IMR-90 (cell line): ENCODE measurements around the gene PRKAR1A. TPM values are rescaled to one million over a fixed set of nuclear protein-coding genes. Genes with fewer than 3 reads are reported as not detected.

Experiments
- ATAC-seq: fragments of 200-7000 bp; cut with Tn5 transposase; 2 replicates; pipeline ENCODE4 v1.9.1; 2020; ENCODE audit warnings: low read depth, mild to moderate bottlenecking, moderate library complexity
- BruUV-seq: library from RNA; stranded (reverse); fragments of 400-500 nt; replicated peaks from 2 replicates; lab custom pipeline; 2021; lab: Mats Ljungman, UMichigan
- CTCF ChIA-PET: fragments of 300-600 bp; formaldehyde crosslinking; extraction: SDS; loops from one replicate; lab custom pipeline; 2021; ENCODE audit warnings: antibody characterized with exemption; lab: Yijun Ruan, JAX
- POLR2A ChIA-PET: fragments of 300-600 bp; sonication (Branson Sonifier 250); formaldehyde crosslinking; loops from one replicate; lab custom pipeline; 2022; ENCODE audit warnings: antibody characterized with exemption; ENCODE audit not compliant: unreplicated experiment; lab: Charles Lee
- DNase-seq: peaks from one replicate; pipeline ENCODE4 v3.0.0; 2013
- H2AFZ ChIP-seq: replicated peaks from 2 replicates; pipeline ENCODE3; 2013; ENCODE audit warnings: low read length, mild to moderate bottlenecking; ENCODE audit not compliant: poor library complexity
- H2AK5ac ChIP-seq: 2 replicates; pipeline ENCODE4 v1.6.1; 2013; ENCODE audit warnings: low read depth, low read length, inconsistent platforms
- H2AK9ac ChIP-seq: replicated peaks from 2 replicates; pipeline ENCODE3; 2013; ENCODE audit warnings: mild to moderate bottlenecking, low read depth, low read length, moderate library complexity; ENCODE audit not compliant: poor library complexity
- H2BK120ac ChIP-seq: 2 replicates; pipeline ENCODE4 v1.6.1; 2013; ENCODE audit warnings: low read depth, low read length, inconsistent platforms
- H2BK15ac ChIP-seq: 3 replicates; pipeline ENCODE4 v1.6.1; 2013; ENCODE audit warnings: low read depth, low read length, inconsistent platforms
- H2BK20ac ChIP-seq: 2 replicates; pipeline ENCODE4 v1.6.1; 2013; ENCODE audit warnings: low read depth, mild to moderate bottlenecking, inconsistent platforms, low read length, moderate library complexity
- H2BK5ac ChIP-seq: 2 replicates; pipeline ENCODE4 v1.6.1; 2013; ENCODE audit warnings: mild to moderate bottlenecking, low read depth, low read length, inconsistent platforms; ENCODE audit not compliant: poor library complexity, severe bottlenecking
- H3K14ac ChIP-seq: replicated peaks from 2 replicates; pipeline ENCODE4 v1.6.1; 2013; ENCODE audit warnings: low read depth, low read length, inconsistent platforms
- H3K18ac ChIP-seq: 2 replicates; pipeline ENCODE4 v1.6.1; 2013; ENCODE audit warnings: low read depth, low read length, control low read depth
- H3K23ac ChIP-seq: 2 replicates; pipeline ENCODE4 v1.6.1; 2013; ENCODE audit warnings: low read depth, low read length, inconsistent platforms
- H3K27ac ChIP-seq: 2 replicates; pipeline ENCODE4 v1.5.1; 2013; ENCODE audit warnings: mild to moderate bottlenecking, control low read depth, low read length; ENCODE audit not compliant: insufficient read depth
- H3K27me3 ChIP-seq: 2 replicates; pipeline ENCODE4 v1.6.1; 2013; ENCODE audit warnings: low read length; ENCODE audit not compliant: control insufficient read depth, insufficient read depth
- H3K36me3 ChIP-seq: 2 replicates; pipeline ENCODE4 v1.6.1; 2013; ENCODE audit warnings: low read length, mixed read lengths; ENCODE audit not compliant: control insufficient read depth, insufficient read depth
- H3K4ac ChIP-seq: 2 replicates; pipeline ENCODE4 v1.6.1; 2013; ENCODE audit warnings: low read depth, low read length, inconsistent platforms
- H3K4me1 ChIP-seq: 2 replicates; pipeline ENCODE4 v1.6.1; 2013; ENCODE audit warnings: low read length, mixed read lengths; ENCODE audit not compliant: control insufficient read depth, insufficient read depth
- H3K4me2 ChIP-seq: 2 replicates; pipeline ENCODE4 v1.6.1; 2013; ENCODE audit warnings: low read depth, mild to moderate bottlenecking, control low read depth, low read length, moderate library complexity
- H3K4me3 ChIP-seq: 2 replicates; pipeline ENCODE4 v1.5.1; 2013; ENCODE audit warnings: low read depth, mild to moderate bottlenecking, control low read depth, low read length, moderate library complexity; ENCODE audit not compliant: insufficient read depth
- H3K56ac ChIP-seq: 2 replicates; pipeline ENCODE4 v1.6.1; 2013; ENCODE audit warnings: low read length, inconsistent platforms; ENCODE audit not compliant: insufficient read depth; ENCODE audit errors: extremely low read depth
- H3K79me1 ChIP-seq, 2 experiments: 2 replicates each; pipeline ENCODE4 v1.6.1; 2013; ENCODE audit warnings: low read length in 2 of 2, inconsistent platforms in 1 of 2, low read depth in 1 of 2
- H3K9ac ChIP-seq: 2 replicates; pipeline ENCODE4 v1.6.1; 2013; ENCODE audit warnings: low read depth, low read length, control low read depth
- H3K9me1 ChIP-seq: 2 replicates; pipeline ENCODE4 v1.6.1; 2013; ENCODE audit warnings: low read length, inconsistent platforms; ENCODE audit not compliant: insufficient read depth
- H3K9me3 ChIP-seq: 2 replicates; pipeline ENCODE4 v1.6.1; 2013; ENCODE audit warnings: low read length; ENCODE audit not compliant: control insufficient read depth, insufficient read depth
- H4K20me1 ChIP-seq: 2 replicates; pipeline ENCODE4 v1.6.1; 2013; ENCODE audit warnings: low read length, inconsistent platforms; ENCODE audit not compliant: insufficient read depth
- H4K5ac ChIP-seq: 2 replicates; pipeline ENCODE4 v1.6.1; 2013; ENCODE audit warnings: mild to moderate bottlenecking, low read depth, low read length, control low read depth
- H4K8ac ChIP-seq, 2 experiments: 2 replicates each; pipeline ENCODE4 v1.6.1; 2013; ENCODE audit warnings: low read depth in 2 of 2, low read length in 2 of 2, control low read depth in 1 of 2, inconsistent platforms in 1 of 2
- H4K91ac ChIP-seq: 2 replicates; pipeline ENCODE4 v1.6.1; 2013; ENCODE audit warnings: low read depth, low read length, inconsistent platforms; ENCODE audit not compliant: insufficient read depth
- FOS ChIP-seq: fragments of 150-350 bp; IDR thresholded peaks from 2 replicates; pipeline ENCODE4 v1.6.1; 2016; ENCODE audit warnings: low read depth, low read length
- WGBS, 2 experiments: methylation state at CpG; one replicate each; pipeline versions ENCODE4 v1.1.5 to v1.1.7; 2013; ENCODE audit warnings: missing lambda C conversion rate in 2 of 2; ENCODE audit not compliant: insufficient read length in 1 of 2; ENCODE audit errors: extremely low coverage in 2 of 2; 5-methylcytosine and 5-hydroxymethylcytosine counted together
- dilution Hi-C: fragments of 300-500 bp; cut with HindIII; formaldehyde crosslinking; loops from one replicate; pipeline ENCODE4 v1.14.3; 2018; ENCODE audit warnings: low sequenced_read_pairs; ENCODE audit not compliant: unreplicated experiment
- in situ Hi-C: fragments of 300-500 bp; cut with MboI; formaldehyde crosslinking; loops from 3 replicates; pipeline ENCODE4 v1.14.3; 2019; ENCODE audit warnings: low sequenced_read_pairs, inconsistent platforms, mixed read lengths
- intact Hi-C: fragments of 100-400 bp; cut with micrococcal nuclease; formaldehyde crosslinking; loops from 2 replicates; pipeline ENCODE4 v1.10.0; 2022
- polyA plus RNA-seq, 3 experiments: library from polyadenylated mRNA; depleted of rRNA; stranded (reverse); fragments of >200 nt; gene quantifications; 2 replicates each; pipeline ENCODE4 v1.2.3, GENCODE V29; 2012; ENCODE audit warnings: low replicate concordance in 1 of 3
- total RNA-seq: library from RNA; depleted of rRNA; stranded (reverse); fragments of >200 nt; gene quantifications from 2 replicates; pipeline ENCODE4 v1.2.3, GENCODE V29; 2012
- TF ChIP-seq, protein P1 (sequence below): conservative IDR thresholded peaks from 2 replicates; pipeline ENCODE4 v1.5.1; 2012; ENCODE audit warnings: mild to moderate bottlenecking, low read depth, low read length, improper control_type of control experiment

Gene PRKAR1A
- total and polyA plus RNA-seq, 2 of the 4 experiments (the other 2 are of a cell fraction): 145 to 256 TPM

DNA sequence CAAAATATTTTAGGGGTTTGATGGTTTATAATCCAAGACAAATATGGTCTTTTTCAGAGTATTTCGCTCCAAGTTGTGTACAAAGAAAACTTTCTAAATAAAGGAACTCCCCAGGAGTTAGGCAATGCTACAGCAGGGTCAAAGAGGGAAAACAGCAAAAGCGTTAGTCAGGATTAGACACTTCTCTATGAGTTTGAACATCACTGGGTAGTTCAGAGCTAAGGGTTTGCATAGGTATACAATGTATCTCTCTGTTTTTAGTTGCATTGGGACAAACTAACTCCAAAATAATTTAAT is 54.2 kb downstream of the PRKAR1A start:
- H3K36me3 ChIP-seq: no peaks in the 10 kb centered on the region
- no peak overlapping the region for H3K4me3 ChIP-seq
- TF ChIP-seq FOS: no peak
- TF ChIP-seq, protein P1, sequence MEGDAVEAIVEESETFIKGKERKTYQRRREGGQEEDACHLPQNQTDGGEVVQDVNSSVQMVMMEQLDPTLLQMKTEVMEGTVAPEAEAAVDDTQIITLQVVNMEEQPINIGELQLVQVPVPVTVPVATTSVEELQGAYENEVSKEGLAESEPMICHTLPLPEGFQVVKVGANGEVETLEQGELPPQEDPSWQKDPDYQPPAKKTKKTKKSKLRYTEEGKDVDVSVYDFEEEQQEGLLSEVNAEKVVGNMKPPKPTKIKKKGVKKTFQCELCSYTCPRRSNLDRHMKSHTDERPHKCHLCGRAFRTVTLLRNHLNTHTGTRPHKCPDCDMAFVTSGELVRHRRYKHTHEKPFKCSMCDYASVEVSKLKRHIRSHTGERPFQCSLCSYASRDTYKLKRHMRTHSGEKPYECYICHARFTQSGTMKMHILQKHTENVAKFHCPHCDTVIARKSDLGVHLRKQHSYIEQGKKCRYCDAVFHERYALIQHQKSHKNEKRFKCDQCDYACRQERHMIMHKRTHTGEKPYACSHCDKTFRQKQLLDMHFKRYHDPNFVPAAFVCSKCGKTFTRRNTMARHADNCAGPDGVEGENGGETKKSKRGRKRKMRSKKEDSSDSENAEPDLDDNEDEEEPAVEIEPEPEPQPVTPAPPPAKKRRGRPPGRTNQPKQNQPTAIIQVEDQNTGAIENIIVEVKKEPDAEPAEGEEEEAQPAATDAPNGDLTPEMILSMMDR: no peak
- no peak overlapping the region for H3K23ac ChIP-seq
- BruUV-seq: no TSS peak
- H3K9ac ChIP-seq: no peak overlapping the region
- no peak overlapping the region for H3K18ac ChIP-seq
- H3K4me2 ChIP-seq: no peak overlapping the region
- H2AK5ac ChIP-seq: no peak overlapping the region
- no peak overlapping the region for H2BK5ac ChIP-seq
- H2AK9ac ChIP-seq: no peak overlapping the region
- H3K56ac ChIP-seq: no peak overlapping the region
- H2BK15ac ChIP-seq: no peak overlapping the region
- intact Hi-C loops: no loop called here
- H4K5ac ChIP-seq: no peak overlapping the region
- H3K4me1 ChIP-seq: no peaks in the 10 kb centered on the region
- in situ Hi-C loops: no loop called here
- CTCF ChIA-PET: no interaction called here
- H2BK120ac ChIP-seq: no peak overlapping the region
- no peak overlapping the region for H2AFZ ChIP-seq
- no CpG with 5 or more reads among the region's 2 CpGs for WGBS, 2 experiments
- H3K9me3 ChIP-seq: no peaks in the 10 kb centered on the region
- no peak overlapping the region for H4K8ac ChIP-seq
- no peak overlapping the region for H3K4ac ChIP-seq
- no peak overlapping the region for H2BK20ac ChIP-seq
- no peaks in the 10 kb centered on the region for H4K20me1 ChIP-seq
- no peak overlapping the region for H4K91ac ChIP-seq
- dilution Hi-C loops: no loop called here
- H3K27ac ChIP-seq: no peak overlapping the region
- no peaks in the 10 kb centered on the region for H3K79me1 ChIP-seq
- H3K14ac ChIP-seq: no peak overlapping the region
- no peaks in the 10 kb centered on the region for H3K9me1 ChIP-seq
- ATAC-seq (no peak), DNase-seq (no peak)
- peaks cover 6% of the 10 kb centered on the region for H3K27me3 ChIP-seq
- POLR2A ChIA-PET: no interaction called here
